Neural progenitor cell (in vitro differentiated cells): Measurements from ENCODE around the gene ESF1.

ENCODE experiments used
- CTCF ChIP-seq: fragments of 200-600 bp; sonication (generic); IDR thresholded peaks from 2 replicates; pipeline ENCODE4 v1.5.1; 2017; ENCODE audit warnings: antibody characterized with exemption, mild to moderate bottlenecking
- EZH2 ChIP-seq: fragments of 200-600 bp; sonication (generic); IDR thresholded peaks from 2 replicates; pipeline ENCODE4 v1.6.1; 2017; ENCODE audit warnings: antibody characterized with exemption, mild to moderate bottlenecking, moderate library complexity
- EZH2phosphoT487 ChIP-seq: fragments of 200-600 bp; sonication (generic); IDR thresholded peaks from 2 replicates; pipeline ENCODE4 v1.6.1; 2017; ENCODE audit warnings: antibody characterized with exemption

DNA sequence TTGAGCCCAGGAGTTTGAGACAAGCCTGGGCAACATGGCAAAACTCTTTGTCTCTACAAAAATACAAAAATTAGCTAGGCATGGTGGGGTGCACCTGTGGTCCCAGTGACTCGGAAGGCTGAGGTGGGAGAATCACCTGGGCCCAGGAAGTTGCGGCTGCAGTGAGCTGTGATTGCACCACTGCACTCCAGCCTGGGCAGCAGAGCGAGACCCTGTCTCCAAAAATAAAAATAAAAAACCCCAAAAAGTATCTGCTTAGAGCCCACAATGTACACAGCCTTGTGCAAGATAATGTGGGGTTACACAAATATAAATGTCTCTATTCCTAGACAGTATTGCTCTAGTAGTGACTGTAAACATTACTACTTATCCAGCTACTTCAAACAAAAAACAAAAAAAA lies 5.9 kb downstream of the ESF1 start:
- TF ChIP-seq CTCF (no peak), EZH2phosphoT487 (no peak), EZH2 (no peak)
